HEK293T (cell line): ENCODE data around the gene GRAMD1B.

Experiments
- ELF4 ChIP-seq: fragments of 450-650 bp; IDR thresholded peaks from 2 replicates; pipeline ENCODE4 v1.6.1; 2017; ENCODE audit warnings: antibody characterized with exemption
- FOXM1 ChIP-seq: fragments of 450-650 bp; IDR thresholded peaks from 2 replicates; pipeline ENCODE4 v1.6.1; 2017; ENCODE audit warnings: mild to moderate bottlenecking, borderline replicate concordance
- SP1 ChIP-seq: fragments of 450-650 bp; IDR thresholded peaks from 2 replicates; pipeline ENCODE4 v1.6.1; 2017
- SUZ12 ChIP-seq: fragments of 450-650 bp; IDR thresholded peaks from 2 replicates; pipeline ENCODE4 v1.6.1; 2016; ENCODE audit warnings: mild to moderate bottlenecking
- ZNF384 ChIP-seq: fragments of 450-650 bp; IDR thresholded peaks from 2 replicates; pipeline ENCODE4 v1.6.1; 2016
- TF ChIP-seq, protein P1 (sequence below): fragments of 450-650 bp; IDR thresholded peaks from 2 replicates; pipeline ENCODE4 v1.6.1; 2016

DNA sequence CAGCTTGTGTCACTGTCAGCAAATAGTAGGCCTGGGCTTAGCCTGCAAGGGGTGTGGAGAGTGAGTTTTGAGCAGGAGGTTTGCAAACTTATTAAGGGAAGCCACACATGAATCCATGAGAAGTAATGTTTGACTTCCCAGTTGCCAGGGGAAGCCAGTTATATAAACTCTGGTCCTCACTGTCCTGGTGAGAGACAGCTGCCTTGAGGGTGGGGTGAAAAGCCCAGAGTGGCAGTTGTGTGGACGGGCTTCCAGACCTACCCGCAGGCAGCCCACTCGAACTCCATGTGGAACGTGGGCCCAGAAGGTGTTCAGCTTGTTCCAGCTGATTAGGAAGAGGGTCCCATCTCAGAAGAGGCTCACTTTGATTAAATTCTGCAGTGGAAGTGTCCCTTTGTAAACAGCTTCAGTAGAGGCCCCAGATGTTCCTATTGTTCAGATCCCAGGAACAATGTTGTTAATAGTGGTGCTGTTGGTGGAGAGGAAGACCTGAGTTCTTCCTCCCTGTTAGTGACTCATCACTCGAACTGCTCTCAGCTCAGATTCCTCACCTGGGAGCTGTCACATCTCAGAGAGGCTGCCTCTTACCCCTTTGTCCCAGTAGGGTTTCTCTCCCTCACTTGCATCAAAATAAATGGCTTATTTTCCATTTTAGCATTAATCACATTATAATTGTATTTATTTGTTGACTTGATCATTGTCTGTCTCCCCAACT, 63.4 kb downstream of the GRAMD1B start:
- no peak for TF ChIP-seq ZNF384
- TF ChIP-seq FOXM1, result no peak
- no peak for TF ChIP-seq SP1
- TF ChIP-seq, protein P1, sequence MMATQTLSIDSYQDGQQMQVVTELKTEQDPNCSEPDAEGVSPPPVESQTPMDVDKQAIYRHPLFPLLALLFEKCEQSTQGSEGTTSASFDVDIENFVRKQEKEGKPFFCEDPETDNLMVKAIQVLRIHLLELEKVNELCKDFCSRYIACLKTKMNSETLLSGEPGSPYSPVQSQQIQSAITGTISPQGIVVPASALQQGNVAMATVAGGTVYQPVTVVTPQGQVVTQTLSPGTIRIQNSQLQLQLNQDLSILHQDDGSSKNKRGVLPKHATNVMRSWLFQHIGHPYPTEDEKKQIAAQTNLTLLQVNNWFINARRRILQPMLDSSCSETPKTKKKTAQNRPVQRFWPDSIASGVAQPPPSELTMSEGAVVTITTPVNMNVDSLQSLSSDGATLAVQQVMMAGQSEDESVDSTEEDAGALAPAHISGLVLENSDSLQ, result no peak
- TF ChIP-seq ELF4, result no peak
- TF ChIP-seq SUZ12, result no peak
